RWPE2 (cell line): ENCODE results near the gene NEK6.

ENCODE experiments used
- ATAC-seq: fragments of 200-7000 bp; cut with Tn5 transposase; 3 replicates; pipeline ENCODE4 v1.9.1; 2021; ENCODE audit warnings: low read depth
- DNase-seq: peaks from one replicate; pipeline ENCODE4 v3.0.0-alpha.2; 2020; ENCODE audit warnings: low spot score
- H3K27ac ChIP-seq: fragments of 450-650 bp; 2 replicates; pipeline ENCODE4 v1.5.1; 2017; ENCODE audit warnings: mild to moderate bottlenecking; ENCODE audit not compliant: poor library complexity, severe bottlenecking
- H3K27me3 ChIP-seq: fragments of 250-450 bp; sonication (Bioruptor Pico); 2 replicates; pipeline ENCODE4 v1.5.1; 2021; ENCODE audit warnings: mild to moderate bottlenecking, moderate library complexity; ENCODE audit not compliant: insufficient read depth, poor library complexity, severe bottlenecking
- H3K36me3 ChIP-seq: fragments of 250-450 bp; sonication (Bioruptor Pico); 2 replicates; pipeline ENCODE4 v1.5.1; 2020; ENCODE audit warnings: low read depth, mild to moderate bottlenecking, moderate library complexity
- H3K4me1 ChIP-seq: fragments of 250-450 bp; sonication (Bioruptor Pico); 2 replicates; pipeline ENCODE4 v1.5.1; 2021; ENCODE audit warnings: mild to moderate bottlenecking, moderate library complexity; ENCODE audit not compliant: insufficient read depth, poor library complexity, severe bottlenecking
- H3K4me3 ChIP-seq: fragments of 250-450 bp; sonication (Bioruptor Pico); 2 replicates; pipeline ENCODE4 v1.5.1; 2021; ENCODE audit warnings: mild to moderate bottlenecking, moderate library complexity; ENCODE audit not compliant: severe bottlenecking
- H3K9me3 ChIP-seq: fragments of 250-450 bp; sonication (Bioruptor Pico); 2 replicates; pipeline ENCODE4 v1.5.1; 2021; ENCODE audit warnings: mild to moderate bottlenecking, moderate library complexity; ENCODE audit not compliant: severe bottlenecking
- TF ChIP-seq, protein P1 (sequence below): fragments of 450-650 bp; IDR thresholded peaks from one replicate; pipeline ENCODE4 v1.5.1; 2017; ENCODE audit warnings: mild to moderate bottlenecking, moderate library complexity; ENCODE audit not compliant: poor library complexity, severe bottlenecking

NEK6 gene

DNA sequence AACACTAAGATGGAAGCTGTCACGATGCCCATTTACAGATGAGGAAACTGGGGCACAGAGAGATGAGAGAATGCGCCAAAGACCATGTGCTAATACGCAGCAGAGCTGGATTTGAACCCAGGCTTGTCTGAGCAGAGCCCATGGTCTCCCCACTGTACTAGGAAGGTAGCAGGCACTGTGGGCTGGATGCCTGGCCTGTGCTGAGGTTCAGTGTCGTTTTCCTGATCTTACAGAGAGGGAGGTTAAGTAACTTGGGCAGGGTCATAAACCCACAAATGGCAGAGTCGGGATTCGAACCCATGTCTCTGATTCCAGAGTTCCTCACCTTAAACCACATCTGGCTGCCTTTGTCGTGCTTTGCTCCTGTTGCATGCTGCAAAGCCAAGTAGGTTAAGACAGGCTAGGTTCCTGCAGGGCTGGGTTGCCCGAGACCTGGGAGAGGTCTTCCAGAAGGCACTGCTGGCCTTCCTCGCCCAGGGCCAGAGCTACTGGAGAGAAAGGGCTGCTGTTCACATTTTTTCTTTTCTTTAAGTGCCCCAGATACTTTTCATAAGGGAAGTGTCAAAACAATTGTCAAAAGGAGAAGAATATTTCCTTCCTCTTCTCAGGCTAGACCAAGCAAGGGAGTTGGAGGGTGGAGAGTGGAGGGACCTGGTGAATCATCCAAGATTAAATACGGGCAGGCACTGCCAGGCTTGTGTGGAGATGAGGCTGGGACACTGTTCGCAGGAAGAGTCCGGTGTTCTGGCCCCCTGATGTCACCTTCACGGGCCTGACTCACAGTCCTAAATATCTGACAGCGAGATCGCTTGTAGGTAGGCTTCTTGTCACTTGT is 3.2 kb downstream of the NEK6 start:
- H3K27me3 ChIP-seq: no peaks in the 10 kb centered on the region
- TF ChIP-seq, protein P1, sequence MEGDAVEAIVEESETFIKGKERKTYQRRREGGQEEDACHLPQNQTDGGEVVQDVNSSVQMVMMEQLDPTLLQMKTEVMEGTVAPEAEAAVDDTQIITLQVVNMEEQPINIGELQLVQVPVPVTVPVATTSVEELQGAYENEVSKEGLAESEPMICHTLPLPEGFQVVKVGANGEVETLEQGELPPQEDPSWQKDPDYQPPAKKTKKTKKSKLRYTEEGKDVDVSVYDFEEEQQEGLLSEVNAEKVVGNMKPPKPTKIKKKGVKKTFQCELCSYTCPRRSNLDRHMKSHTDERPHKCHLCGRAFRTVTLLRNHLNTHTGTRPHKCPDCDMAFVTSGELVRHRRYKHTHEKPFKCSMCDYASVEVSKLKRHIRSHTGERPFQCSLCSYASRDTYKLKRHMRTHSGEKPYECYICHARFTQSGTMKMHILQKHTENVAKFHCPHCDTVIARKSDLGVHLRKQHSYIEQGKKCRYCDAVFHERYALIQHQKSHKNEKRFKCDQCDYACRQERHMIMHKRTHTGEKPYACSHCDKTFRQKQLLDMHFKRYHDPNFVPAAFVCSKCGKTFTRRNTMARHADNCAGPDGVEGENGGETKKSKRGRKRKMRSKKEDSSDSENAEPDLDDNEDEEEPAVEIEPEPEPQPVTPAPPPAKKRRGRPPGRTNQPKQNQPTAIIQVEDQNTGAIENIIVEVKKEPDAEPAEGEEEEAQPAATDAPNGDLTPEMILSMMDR: no peak
- peaks cover 41% of the 10 kb centered on the region for H3K4me1 ChIP-seq
- DNase-seq (no peak), ATAC-seq (peak; percentile 66)
- H3K27ac ChIP-seq: peak overlapping the region; percentile 96
- no peaks in the 10 kb centered on the region for H3K9me3 ChIP-seq
- H3K4me3 ChIP-seq: no peak overlapping the region
- peaks cover 14% of the 10 kb centered on the region for H3K36me3 ChIP-seq

DNA sequence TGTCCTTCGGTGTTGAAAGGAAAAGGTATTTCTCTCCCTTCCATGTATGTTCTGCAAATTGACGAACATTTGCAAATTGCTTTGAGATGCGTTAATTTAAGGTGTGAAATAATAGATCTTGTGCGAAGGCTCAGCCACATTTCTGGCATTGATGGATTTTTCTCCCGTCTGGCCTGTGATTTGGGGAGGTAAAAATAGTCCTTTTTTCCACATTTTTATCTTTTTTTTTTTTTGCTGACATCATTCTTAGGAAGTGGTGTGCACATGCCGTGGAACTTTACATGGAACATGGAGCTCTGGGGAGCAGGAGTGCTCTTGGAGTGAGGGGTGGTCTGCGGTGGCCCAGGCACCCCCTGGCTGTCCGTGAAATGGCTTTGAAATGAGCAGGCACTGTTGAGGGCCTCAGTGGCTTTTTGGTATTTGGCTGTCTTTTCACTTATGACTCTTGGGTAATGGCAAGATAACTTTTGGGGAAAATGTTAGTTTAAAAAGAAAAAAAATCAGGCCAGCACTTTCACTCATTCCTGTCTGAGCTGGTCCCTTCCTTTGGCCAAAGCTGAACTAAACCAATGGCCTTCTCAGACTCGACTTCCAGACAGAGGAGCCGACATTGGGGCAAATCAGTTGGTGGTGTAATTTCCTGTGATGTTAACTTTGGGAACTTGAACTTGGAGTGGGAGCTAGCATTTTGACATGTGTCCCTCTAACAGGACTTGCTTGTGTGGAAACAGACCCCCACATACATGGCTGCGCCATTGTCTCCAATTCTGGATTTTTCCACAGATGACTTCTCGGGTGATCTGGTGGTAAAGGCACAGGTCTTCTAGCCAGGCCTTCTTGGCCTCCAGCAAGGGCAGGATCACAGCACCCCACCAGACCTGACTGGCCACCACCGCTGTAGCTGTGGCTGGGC is 4.2 kb downstream of the NEK6 start:
- no peaks in the 10 kb centered on the region for H3K9me3 ChIP-seq
- no peaks in the 10 kb centered on the region for H3K27me3 ChIP-seq
- no peak for ATAC-seq
- peak overlapping the region; percentile 96 for H3K27ac ChIP-seq
- TF ChIP-seq, protein P1: no peak
- peaks cover 42% of the 10 kb centered on the region for H3K4me1 ChIP-seq
- peaks cover 21% of the 10 kb centered on the region for H3K36me3 ChIP-seq
- no peak overlapping the region for H3K4me3 ChIP-seq
- DNase-seq: no peak

DNA sequence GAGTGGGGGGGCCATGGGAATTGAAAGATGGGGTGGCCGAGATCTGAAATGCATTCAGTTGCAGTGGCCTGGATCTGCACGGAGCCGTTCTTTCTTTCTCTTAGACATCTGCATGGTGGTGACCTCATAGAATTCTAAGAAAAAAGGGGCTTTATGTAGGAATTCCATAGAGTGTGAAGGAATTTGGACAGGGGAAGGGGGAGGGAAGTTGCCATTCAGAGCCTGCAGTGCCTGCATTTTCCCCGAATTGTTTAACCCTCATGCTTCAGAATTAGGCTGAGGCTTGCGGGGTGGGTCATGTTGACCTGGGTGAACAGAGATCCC is 4.9 kb downstream of the NEK6 start:
- TF ChIP-seq, protein P1: no peak
- H3K9me3 ChIP-seq: no peaks in the 10 kb centered on the region
- peaks cover 21% of the 10 kb centered on the region for H3K36me3 ChIP-seq
- H3K4me3 ChIP-seq: no peak overlapping the region
- no peak for ATAC-seq
- DNase-seq: no peak
- H3K27me3 ChIP-seq: no peaks in the 10 kb centered on the region
- H3K4me1 ChIP-seq: peaks cover 48% of the 10 kb centered on the region
- H3K27ac ChIP-seq: no peak overlapping the region

DNA sequence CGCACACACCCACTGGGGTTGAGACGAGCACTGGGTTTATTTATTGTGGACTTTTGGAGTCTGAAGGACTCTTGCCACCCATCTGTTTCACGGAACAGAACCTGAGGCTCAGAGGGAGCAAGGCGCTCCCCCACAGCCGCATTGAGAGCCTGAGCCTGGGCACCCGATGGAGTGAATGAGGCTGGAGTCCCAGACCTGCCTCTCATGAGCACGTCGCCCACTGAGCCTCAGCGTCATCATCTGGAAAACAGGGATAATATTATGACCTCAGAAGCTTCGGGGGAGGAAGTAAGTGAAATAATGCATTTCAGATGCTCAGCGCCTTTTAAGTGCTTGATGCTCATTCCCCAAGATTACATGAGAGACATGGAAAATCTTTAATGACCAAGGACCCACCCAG is 5.5 kb downstream of the NEK6 start:
- Histone ChIP-seq H3K4me3 (no peak overlapping the region), H3K36me3 (peaks cover 21% of the 10 kb centered on the region), H3K9me3 (no peaks in the 10 kb centered on the region), H3K27ac (no peak overlapping the region), H3K27me3 (no peaks in the 10 kb centered on the region), H3K4me1 (peaks cover 52% of the 10 kb centered on the region)
- ATAC-seq (no peak), DNase-seq (no peak)
- TF ChIP-seq, protein P1: no peak
